Measurements from ENCODE around the gene VAV3. TPM values are rescaled to one million over a fixed set of nuclear protein-coding genes. Genes with fewer than 3 reads are reported as not detected.

Gene VAV3
- total RNA-seq, 4 donors from 2014 or later = 0.33 to 12.1 (median 0.47) TPM

GRCh38 chr1:107942814-107943213 lies 22.2 kb downstream of the VAV3 start:
- DNase-seq (no peak), ATAC-seq (no peak)
- no peaks in the 10 kb centered on the region for H3K4me1 ChIP-seq
- H3K27ac ChIP-seq = no peak overlapping the region
- intact Hi-C loops (cut with DNase I; ENCODE audit: low total_unique reads) = loop anchor here (10.0 kb wide), 1 partner anchor 158 kb away; no protein-coding TSS in a partner anchor
- no peaks in the 10 kb centered on the region for H3K36me3 ChIP-seq
- TF ChIP-seq POLR2A (IDR thresholded peaks at IDR 0.05) (no peak), CTCF (IDR thresholded peaks at IDR 0.05 in 4 of 5, conservative IDR thresholded peaks at IDR 0.05 in 1 of 5) (no peak)
- in situ Hi-C loops (cut with MboI; ENCODE audit: low sequenced_read_pairs in 4 of 4) = no loop called here
- H3K27me3 ChIP-seq = no peaks in the 10 kb centered on the region
- H3K9me3 ChIP-seq = no peaks in the 10 kb centered on the region
- H3K4me3 ChIP-seq = no peak overlapping the region

DNA sequence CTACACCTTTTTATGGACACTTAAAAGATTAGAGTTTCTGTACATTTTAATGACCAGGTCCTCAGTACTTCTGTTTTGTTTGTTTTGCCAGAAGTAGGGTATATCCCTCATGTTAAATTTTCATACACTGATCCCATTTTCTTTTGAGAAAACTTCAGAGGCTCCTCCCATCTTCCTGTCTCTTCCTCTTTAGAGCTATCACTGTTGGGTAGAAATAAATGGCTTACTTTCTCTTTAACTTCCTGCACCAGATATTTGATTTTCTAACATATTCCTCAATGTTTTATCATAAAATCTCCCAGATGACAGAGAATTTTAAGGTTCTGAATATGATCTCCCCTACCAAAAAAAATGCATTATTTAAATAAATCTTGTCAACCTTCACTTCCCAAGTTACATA lies 23.4 kb downstream of the VAV3 start:
- Histone ChIP-seq H3K27ac (peak overlapping the region in 3 of 4 donors; percentile 18 to 31 (median 25)), H3K27me3 (no peaks in the 10 kb centered on the region), H3K4me3 (no peak overlapping the region), H3K9me3 (no peaks in the 10 kb centered on the region), H3K36me3 (no peaks in the 10 kb centered on the region), H3K4me1 (peaks cover 0 to 3% of the 10 kb centered on the region in 2 donors)
- DNase-seq (no peak), ATAC-seq (no peak)
- in situ Hi-C loops (cut with MboI; ENCODE audit: low sequenced_read_pairs in 4 of 4) = no loop called here
- intact Hi-C loops (cut with DNase I; ENCODE audit: low total_unique reads) = loop anchor here (10.0 kb wide), 1 partner anchor 157 kb away; no protein-coding TSS in a partner anchor
- TF ChIP-seq CTCF (IDR thresholded peaks at IDR 0.05 in 4 of 5, conservative IDR thresholded peaks at IDR 0.05 in 1 of 5) (no peak), POLR2A (IDR thresholded peaks at IDR 0.05) (no peak)

DNA sequence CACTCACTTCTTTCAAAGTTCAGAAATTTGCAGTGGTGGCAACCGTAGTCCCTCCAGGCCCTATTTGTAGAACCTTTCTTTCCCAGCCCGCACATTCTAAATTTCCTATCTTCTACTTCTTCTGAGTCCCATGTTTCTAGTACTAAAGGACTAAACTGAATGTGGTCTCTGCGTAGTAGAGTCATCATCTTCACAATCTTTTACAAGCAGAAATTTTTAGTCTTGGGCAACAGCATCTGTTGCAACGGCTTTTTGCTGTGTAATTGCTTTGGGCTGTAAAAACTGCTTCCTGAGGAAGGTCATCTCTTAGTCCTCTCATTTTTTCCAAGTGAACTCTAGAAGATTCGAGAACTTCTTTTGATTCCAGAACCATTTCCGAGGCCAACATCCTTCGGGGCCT lies 23.9 kb downstream of the VAV3 start:
- no peaks in the 10 kb centered on the region for H3K27me3 ChIP-seq
- H3K4me3 ChIP-seq = no peak overlapping the region
- in situ Hi-C loops (cut with MboI; ENCODE audit: low sequenced_read_pairs in 4 of 4) (no loop called here), intact Hi-C loops (cut with DNase I; ENCODE audit: low total_unique reads) (loop anchor here (10.0 kb wide), 1 partner anchor 156 kb away; no protein-coding TSS in a partner anchor)
- no peaks in the 10 kb centered on the region for H3K36me3 ChIP-seq
- no peak for TF ChIP-seq CTCF (IDR thresholded peaks at IDR 0.05 in 4 of 5, conservative IDR thresholded peaks at IDR 0.05 in 1 of 5)
- no peaks in the 10 kb centered on the region for H3K9me3 ChIP-seq
- H3K4me1 ChIP-seq = peaks cover 0 to 3% of the 10 kb centered on the region in 2 donors
- DNase-seq = peak in 1 of 2 donors; percentile 26
- H3K27ac ChIP-seq = peak overlapping the region in 3 of 4 donors; percentile 18 to 34 (median 31)
- ATAC-seq = peak; percentile 32 to 58

DNA sequence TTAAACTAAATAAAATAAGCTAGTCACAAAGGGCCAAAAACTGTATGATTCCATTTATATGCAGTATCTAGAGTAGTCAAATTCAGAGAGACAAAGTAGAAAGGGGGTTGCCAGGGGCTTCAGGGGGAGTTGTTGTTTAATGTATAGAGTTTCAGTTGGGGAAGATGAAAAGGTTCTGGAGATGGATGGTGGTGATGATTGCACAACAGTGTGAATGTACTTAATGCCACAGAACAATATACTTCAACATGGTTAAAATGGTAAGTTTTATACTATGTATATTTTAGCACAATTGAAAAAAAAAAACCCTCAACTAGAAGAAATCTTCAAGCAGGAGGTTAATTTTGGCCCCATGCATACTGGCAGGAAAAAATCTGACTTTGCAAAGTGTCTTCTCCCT lies 24.3 kb downstream of the VAV3 start:
- H3K27ac ChIP-seq = peak overlapping the region in 2 of 4 donors; percentile 31 to 34
- in situ Hi-C loops (cut with MboI; ENCODE audit: low sequenced_read_pairs in 4 of 4) (no loop called here), intact Hi-C loops (cut with DNase I; ENCODE audit: low total_unique reads) (loop anchor here (10.0 kb wide), 1 partner anchor 156 kb away; no protein-coding TSS in a partner anchor)
- DNase-seq (no peak), ATAC-seq (no peak)
- no peak overlapping the region for H3K4me3 ChIP-seq
- H3K36me3 ChIP-seq = no peaks in the 10 kb centered on the region
- no peaks in the 10 kb centered on the region for H3K27me3 ChIP-seq
- H3K9me3 ChIP-seq = no peaks in the 10 kb centered on the region
- TF ChIP-seq POLR2A (IDR thresholded peaks at IDR 0.05) (no peak), CTCF (IDR thresholded peaks at IDR 0.05 in 4 of 5, conservative IDR thresholded peaks at IDR 0.05 in 1 of 5) (no peak)
- peaks cover 0 to 3% of the 10 kb centered on the region in 2 donors for H3K4me1 ChIP-seq

All from gastrocnemius medialis (tissue), 4 donors.